ENCODE data around the gene ZFP36L1. TPM values are rescaled to one million over a fixed set of nuclear protein-coding genes. Genes with fewer than 3 reads are reported as not detected.

The ZFP36L1 gene
- total and polyA plus RNA-seq, 9 of the 15 experiments (the other 6 are each of a cell fraction or from before 2014, with no cell fraction given): 1.3 to 26.6 (median 3.7) TPM

DNA sequence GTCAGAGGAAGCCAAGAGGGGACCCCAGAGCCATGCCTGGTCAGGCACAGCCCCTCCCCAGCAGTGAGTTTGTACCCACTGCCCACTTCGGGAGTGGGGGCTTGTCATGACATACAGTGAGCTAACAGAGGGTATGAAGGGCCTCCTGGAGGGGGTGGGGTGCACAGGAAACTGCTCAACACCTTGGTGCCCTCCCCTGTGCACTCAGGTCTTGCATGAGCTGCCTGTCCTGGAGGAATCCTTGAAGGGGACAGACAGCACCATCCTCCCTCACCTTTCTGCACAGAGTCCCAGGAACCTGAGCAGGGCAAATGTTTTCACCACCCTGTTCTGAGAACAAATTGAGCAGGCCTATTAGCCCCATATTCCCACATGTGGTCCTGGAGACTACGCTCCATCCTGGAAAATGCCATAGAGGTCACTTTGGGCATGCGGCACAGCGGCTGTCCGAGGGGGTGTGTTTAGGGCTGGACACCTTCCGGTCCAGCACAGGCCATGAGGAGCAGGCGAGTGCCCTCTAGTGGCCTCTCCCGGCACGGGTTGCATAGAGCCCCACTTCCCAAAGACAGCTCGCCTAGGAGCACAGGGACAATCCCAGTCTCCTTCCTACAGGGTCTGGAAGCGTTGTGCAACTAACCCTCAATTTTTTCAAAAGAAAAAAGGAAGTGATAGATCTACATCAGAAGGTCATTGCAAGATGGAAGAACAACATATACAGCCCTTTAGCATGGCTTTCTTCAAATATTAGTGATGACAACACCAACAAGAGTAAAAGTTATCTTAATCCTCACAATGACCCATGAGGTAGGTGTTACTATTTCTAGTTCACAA is 31.9 kb upstream of the ZFP36L1 start (continued):
- TF ChIP-seq MGA (IDR thresholded peaks at IDR 0.05): peak; percentile 60
- no peak for TF ChIP-seq THRAP3 (IDR thresholded peaks at IDR 0.05; ENCODE audit: borderline replicate concordance)
- TF ChIP-seq CHAMP1 (IDR thresholded peaks at IDR 0.05): peak; percentile 91
- TF ChIP-seq NBN (IDR thresholded peaks at IDR 0.05; ENCODE audit: low read depth): 0 out of 2 replicates have a peak, but pooled peaks have one; percentile 22
- peak in 1 of 2 experiments; percentile 95; a peak in 2 of 4 replicates for TF ChIP-seq TRIM24 (IDR thresholded peaks at IDR 0.05)
- TF ChIP-seq, protein P1, sequence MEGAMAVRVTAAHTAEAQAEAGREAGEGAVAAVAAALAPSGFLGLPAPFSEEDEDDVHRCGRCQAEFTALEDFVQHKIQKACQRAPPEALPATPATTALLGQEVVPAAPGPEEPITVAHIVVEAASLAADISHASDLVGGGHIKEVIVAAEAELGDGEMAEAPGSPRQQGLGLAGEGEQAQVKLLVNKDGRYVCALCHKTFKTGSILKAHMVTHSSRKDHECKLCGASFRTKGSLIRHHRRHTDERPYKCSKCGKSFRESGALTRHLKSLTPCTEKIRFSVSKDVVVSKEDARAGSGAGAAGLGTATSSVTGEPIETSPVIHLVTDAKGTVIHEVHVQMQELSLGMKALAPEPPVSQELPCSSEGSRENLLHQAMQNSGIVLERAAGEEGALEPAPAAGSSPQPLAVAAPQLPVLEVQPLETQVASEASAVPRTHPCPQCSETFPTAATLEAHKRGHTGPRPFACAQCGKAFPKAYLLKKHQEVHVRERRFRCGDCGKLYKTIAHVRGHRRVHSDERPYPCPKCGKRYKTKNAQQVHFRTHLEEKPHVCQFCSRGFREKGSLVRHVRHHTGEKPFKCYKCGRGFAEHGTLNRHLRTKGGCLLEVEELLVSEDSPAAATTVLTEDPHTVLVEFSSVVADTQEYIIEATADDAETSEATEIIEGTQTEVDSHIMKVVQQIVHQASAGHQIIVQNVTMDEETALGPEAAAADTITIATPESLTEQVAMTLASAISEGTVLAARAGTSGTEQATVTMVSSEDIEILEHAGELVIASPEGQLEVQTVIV (CRISPR knock-in tag; IDR thresholded peaks at IDR 0.05; ENCODE audit: borderline replicate concordance): no peak
